Right lobe of liver (tissue), 4 donors: ENCODE results near the gene CACNA2D3.

Source experiments
- POLR2A ChIP-seq: fragments of 450-650 bp; IDR thresholded peaks from one replicate; pipeline ENCODE4 v1.6.1; 2017; ENCODE audit warnings: antibody characterized with exemption, mild to moderate bottlenecking
- TF ChIP-seq, protein P1 (sequence below), 4 donors: fragments of 200-600 bp in 3 of 4; fragments of 450-650 bp in 1 of 4; IDR thresholded peaks; one replicate each; pipeline versions ENCODE4 v1.5.1 to v1.8.0; 2016 to 2022; ENCODE audit warnings: antibody characterized with exemption in 4 of 4, mild to moderate bottlenecking in 2 of 4
- donor health status: DM: no; HTN: no; CAD: no.
- donor health status: DM: no; HTN: no; CAD: no.
- donor health status: DM: no; HTN: yes; CAD: no.

DNA sequence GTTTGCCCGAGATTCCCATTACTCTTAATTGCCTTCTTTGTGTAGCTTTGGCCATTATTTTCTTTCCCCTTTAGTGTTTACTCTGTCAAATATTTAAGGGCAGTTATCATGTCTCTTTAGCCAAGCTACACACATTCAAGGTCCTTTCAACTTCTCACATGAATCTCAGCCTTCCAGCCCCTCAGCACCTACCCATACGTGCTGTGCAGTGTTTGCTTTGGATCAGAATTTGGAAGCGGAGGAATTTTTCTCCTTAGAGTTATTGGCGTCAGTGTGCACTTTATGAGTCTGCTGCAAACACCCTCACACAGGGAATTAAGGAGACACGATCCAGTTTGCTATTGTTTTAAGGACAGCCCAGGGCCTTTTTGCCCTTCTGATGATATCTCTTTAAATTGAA is 231.6 kb downstream of the CACNA2D3 start:
- TF ChIP-seq, protein P1, sequence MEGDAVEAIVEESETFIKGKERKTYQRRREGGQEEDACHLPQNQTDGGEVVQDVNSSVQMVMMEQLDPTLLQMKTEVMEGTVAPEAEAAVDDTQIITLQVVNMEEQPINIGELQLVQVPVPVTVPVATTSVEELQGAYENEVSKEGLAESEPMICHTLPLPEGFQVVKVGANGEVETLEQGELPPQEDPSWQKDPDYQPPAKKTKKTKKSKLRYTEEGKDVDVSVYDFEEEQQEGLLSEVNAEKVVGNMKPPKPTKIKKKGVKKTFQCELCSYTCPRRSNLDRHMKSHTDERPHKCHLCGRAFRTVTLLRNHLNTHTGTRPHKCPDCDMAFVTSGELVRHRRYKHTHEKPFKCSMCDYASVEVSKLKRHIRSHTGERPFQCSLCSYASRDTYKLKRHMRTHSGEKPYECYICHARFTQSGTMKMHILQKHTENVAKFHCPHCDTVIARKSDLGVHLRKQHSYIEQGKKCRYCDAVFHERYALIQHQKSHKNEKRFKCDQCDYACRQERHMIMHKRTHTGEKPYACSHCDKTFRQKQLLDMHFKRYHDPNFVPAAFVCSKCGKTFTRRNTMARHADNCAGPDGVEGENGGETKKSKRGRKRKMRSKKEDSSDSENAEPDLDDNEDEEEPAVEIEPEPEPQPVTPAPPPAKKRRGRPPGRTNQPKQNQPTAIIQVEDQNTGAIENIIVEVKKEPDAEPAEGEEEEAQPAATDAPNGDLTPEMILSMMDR (IDR thresholded peaks at IDR 0.05) = no peak
- TF ChIP-seq POLR2A = no peak
